GM13977 (cell line): Measurements from ENCODE around the gene OSMR.

ENCODE experiments used
- DNase-seq: peaks from one replicate; pipeline ENCODE4 v3.0.0; 2012; ENCODE audit warnings: low spot score
- CTCF ChIP-seq: IDR thresholded peaks from 2 replicates; pipeline ENCODE4 v1.5.1; 2012; ENCODE audit warnings: mild to moderate bottlenecking, control low read depth; ENCODE audit not compliant: insufficient read depth; ENCODE audit errors: extremely low read depth, missing control alignments
- in situ Hi-C: fragments of 300-500 bp; cut with MboI; formaldehyde crosslinking; loops from one replicate; pipeline ENCODE4 v1.12.0; 2022; ENCODE audit warnings: low sequenced_read_pairs, low pct_unique_long_range_greater_than_20kb, mixed read lengths, inconsistent platforms; ENCODE audit not compliant: unreplicated experiment

Gene OSMR

DNA sequence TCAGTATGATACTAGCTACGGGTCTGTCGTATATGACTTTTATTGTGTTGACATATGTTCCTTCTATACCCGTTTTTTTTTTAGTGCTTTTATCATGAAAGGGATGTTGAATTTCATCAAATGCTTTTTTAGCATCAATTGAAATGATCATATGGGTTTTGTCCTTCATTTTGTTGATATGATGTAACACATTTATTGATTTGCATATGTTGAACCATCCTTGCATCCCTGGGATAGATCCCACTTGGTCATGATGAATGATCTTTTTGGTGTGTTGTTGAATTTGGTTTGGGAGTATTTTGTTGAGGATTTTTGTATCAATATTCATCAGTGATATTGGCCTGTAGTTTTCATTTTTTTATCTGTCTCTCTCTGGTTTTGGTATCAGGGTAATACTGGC is 50.9 kb downstream of the OSMR start:
- in situ Hi-C loops = no loop called here
- TF ChIP-seq CTCF = no peak
- no peak for DNase-seq

GRCh38 chr5:38899936-38900335 is 54.1 kb downstream of the OSMR start:
- DNase-seq = no peak
- no peak for TF ChIP-seq CTCF
- in situ Hi-C loops = loop anchor here (25.0 kb wide), 1 partner anchor 463 kb away; no protein-coding TSS in a partner anchor

DNA sequence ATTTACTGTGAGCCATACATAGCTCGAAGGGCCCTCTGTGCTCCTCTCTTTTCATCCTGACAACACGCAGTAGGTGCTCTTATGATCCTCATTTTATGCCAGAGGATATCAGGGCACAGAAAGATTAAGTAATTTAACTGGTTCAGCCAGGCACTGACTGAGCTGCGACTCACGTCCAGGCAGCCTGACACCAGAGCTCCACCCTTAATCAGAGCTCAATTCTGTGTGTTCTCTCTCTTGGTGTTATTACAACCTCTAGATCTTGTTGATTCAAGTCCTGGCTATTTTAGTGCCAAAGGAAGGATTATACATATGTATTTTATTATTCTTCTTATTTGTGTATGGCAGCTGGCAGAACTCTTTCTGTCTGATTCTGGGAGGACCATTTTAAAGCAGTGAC is 59.7 kb downstream of the OSMR start:
- in situ Hi-C loops = loop anchor here (25.0 kb wide), 1 partner anchor 468 kb away; no protein-coding TSS in a partner anchor
- no peak for TF ChIP-seq CTCF
- no peak for DNase-seq

GRCh38 chr5:38906503-38906902 is 60.7 kb downstream of the OSMR start:
- in situ Hi-C loops = loop anchor here (25.0 kb wide), 1 partner anchor 469 kb away; no protein-coding TSS in a partner anchor
- TF ChIP-seq CTCF = no peak
- DNase-seq = no peak

- DNase-seq = no peak
- TF ChIP-seq CTCF = no peak
- in situ Hi-C loops = loop anchor here (25.0 kb wide), 1 partner anchor 475 kb away; no protein-coding TSS in a partner anchor
Measured at GRCh38 chr5:38911933-38912332, 66.1 kb downstream of the OSMR start.

GRCh38 chr5:38913714-38914113 is 67.9 kb downstream of the OSMR start:
- no peak for DNase-seq
- in situ Hi-C loops = loop anchor here (25.0 kb wide), 1 partner anchor 476 kb away; no protein-coding TSS in a partner anchor
- no peak for TF ChIP-seq CTCF

GRCh38 chr5:38916802-38917201 is 71.0 kb downstream of the OSMR start:
- in situ Hi-C loops = loop anchor here (25.0 kb wide), 1 partner anchor 480 kb away; no protein-coding TSS in a partner anchor
- TF ChIP-seq CTCF = no peak
- no peak for DNase-seq
